Hepatocyte (in vitro differentiated cells): ENCODE data around the gene DDX52.

ENCODE experiments used
- CTCF ChIP-seq: fragments of 200-600 bp; sonication (generic); IDR thresholded peaks from 2 replicates; pipeline ENCODE4 v1.5.1; 2016; ENCODE audit warnings: antibody characterized with exemption, mild to moderate bottlenecking; ENCODE audit not compliant: poor library complexity
- EZH2 ChIP-seq: fragments of 200-600 bp; sonication (generic); IDR thresholded peaks from 2 replicates; pipeline ENCODE4 v1.6.1; 2016; ENCODE audit warnings: antibody characterized with exemption, mild to moderate bottlenecking, borderline replicate concordance

- TF ChIP-seq CTCF, result no peak
- no peak for TF ChIP-seq EZH2
Observed at GRCh38 chr17:37608351-37609169, 34.7 kb downstream of the DDX52 start.
